IMR-90 (cell line): ENCODE measurements around the gene TMEM131L.

Experiments
- BHLHE40 ChIP-seq: fragments of 150-350 bp; IDR thresholded peaks from 2 replicates; pipeline ENCODE4 v1.6.1; 2016; ENCODE audit warnings: mild to moderate bottlenecking, low read depth, low read length
- CEBPB ChIP-seq: IDR thresholded peaks from 2 replicates; pipeline ENCODE4 v1.6.1; 2012; ENCODE audit warnings: low read depth, low read length, improper control_type of control experiment
- CHD1 ChIP-seq: IDR thresholded peaks from 2 replicates; pipeline ENCODE4 v1.6.1; 2012; ENCODE audit warnings: low read depth, low read length, improper control_type of control experiment
- MAFK ChIP-seq: IDR thresholded peaks from 2 replicates; pipeline ENCODE4 v1.6.1; 2012; ENCODE audit warnings: low read depth, low read length, improper control_type of control experiment
- POLR2A ChIP-seq: IDR thresholded peaks from 2 replicates; pipeline ENCODE4 v1.6.1; 2012; ENCODE audit warnings: mild to moderate bottlenecking, low read depth, low read length
- RFX5 ChIP-seq: IDR thresholded peaks from 2 replicates; pipeline ENCODE4 v1.8.0; 2012; ENCODE audit warnings: low read depth, mild to moderate bottlenecking, low read length, moderate library complexity
- TF ChIP-seq, protein P1 (sequence below): conservative IDR thresholded peaks from 2 replicates; pipeline ENCODE4 v1.5.1; 2012; ENCODE audit warnings: mild to moderate bottlenecking, low read depth, low read length, improper control_type of control experiment

DNA sequence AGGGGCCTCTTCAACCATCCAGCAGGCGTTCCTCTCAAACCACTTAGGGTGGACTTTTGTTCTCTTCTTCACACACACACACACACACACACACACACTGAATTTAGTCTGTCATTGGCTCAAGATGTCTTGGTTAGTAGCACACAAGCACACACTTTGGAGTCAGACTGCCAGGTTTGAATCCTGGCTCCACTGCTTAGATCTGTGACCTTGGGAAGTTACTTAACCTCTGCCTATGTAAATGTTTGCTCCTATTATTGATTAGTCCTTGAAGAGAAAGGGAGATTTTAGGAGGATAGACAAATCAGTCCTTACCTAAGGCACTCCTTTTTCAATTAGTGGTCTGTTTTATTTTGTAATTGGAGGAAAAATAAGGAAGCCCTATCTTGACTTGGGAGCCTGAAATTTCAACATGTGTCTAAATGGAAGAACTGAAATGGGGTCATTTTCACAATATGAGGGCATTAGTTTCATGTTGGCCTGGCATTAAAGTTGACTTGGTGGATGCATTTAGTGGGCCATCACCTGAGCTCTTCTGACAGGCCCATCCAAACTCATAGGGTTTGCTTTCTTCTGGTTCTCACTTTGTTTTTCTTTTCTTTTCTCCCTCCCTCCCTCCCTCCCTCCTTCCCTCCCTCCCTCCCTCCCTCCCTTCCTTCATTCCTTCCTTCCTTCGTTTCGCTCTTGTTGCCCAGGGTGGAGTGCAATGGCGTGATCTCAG is 13.3 kb upstream of the TMEM131L start:
- TF ChIP-seq, protein P1, sequence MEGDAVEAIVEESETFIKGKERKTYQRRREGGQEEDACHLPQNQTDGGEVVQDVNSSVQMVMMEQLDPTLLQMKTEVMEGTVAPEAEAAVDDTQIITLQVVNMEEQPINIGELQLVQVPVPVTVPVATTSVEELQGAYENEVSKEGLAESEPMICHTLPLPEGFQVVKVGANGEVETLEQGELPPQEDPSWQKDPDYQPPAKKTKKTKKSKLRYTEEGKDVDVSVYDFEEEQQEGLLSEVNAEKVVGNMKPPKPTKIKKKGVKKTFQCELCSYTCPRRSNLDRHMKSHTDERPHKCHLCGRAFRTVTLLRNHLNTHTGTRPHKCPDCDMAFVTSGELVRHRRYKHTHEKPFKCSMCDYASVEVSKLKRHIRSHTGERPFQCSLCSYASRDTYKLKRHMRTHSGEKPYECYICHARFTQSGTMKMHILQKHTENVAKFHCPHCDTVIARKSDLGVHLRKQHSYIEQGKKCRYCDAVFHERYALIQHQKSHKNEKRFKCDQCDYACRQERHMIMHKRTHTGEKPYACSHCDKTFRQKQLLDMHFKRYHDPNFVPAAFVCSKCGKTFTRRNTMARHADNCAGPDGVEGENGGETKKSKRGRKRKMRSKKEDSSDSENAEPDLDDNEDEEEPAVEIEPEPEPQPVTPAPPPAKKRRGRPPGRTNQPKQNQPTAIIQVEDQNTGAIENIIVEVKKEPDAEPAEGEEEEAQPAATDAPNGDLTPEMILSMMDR = no peak
- TF ChIP-seq CHD1 (no peak), POLR2A (no peak), CEBPB (no peak), MAFK (no peak), RFX5 (no peak), BHLHE40 (no peak)
